ENCODE data around the gene IL13RA1. TPM values are rescaled to one million over a fixed set of nuclear protein-coding genes. Genes with fewer than 3 reads are reported as not detected.

IL13RA1 gene
- total RNA-seq, 1 donor from 2014 or later: 1.1 TPM

GRCh38 chrX:118751950-118752783, 24.8 kb downstream of the IL13RA1 start:
- no peaks in the 10 kb centered on the region for H3K9me3 Mint-ChIP-seq (ENCODE audit: unreplicated experiment)
- no peak for DNase-seq
- H3K27ac Mint-ChIP-seq (ENCODE audit: unreplicated experiment): no peak overlapping the region
- H3K36me3 Mint-ChIP-seq (ENCODE audit: unreplicated experiment): no peaks in the 10 kb centered on the region
- no peak for TF ChIP-seq CTCF (IDR thresholded peaks at IDR 0.05; ENCODE audit: partially characterized antibody, unreplicated experiment)
- H3K4me1 Mint-ChIP-seq (ENCODE audit: low read depth, unreplicated experiment): no peaks in the 10 kb centered on the region
- H3K27me3 Mint-ChIP-seq (ENCODE audit: unreplicated experiment): no peaks in the 10 kb centered on the region
- no peak overlapping the region for H3K4me3 Mint-ChIP-seq (ENCODE audit: unreplicated experiment)

GRCh38 chrX:118755633-118756032, 28.2 kb downstream of the IL13RA1 start:
- Mint-ChIP-seq H3K27ac (ENCODE audit: unreplicated experiment) (no peak overlapping the region), H3K27me3 (ENCODE audit: unreplicated experiment) (peaks cover 2% of the 10 kb centered on the region), H3K4me3 (ENCODE audit: unreplicated experiment) (no peak overlapping the region), H3K36me3 (ENCODE audit: unreplicated experiment) (no peaks in the 10 kb centered on the region), H3K9me3 (ENCODE audit: unreplicated experiment) (no peaks in the 10 kb centered on the region), H3K4me1 (ENCODE audit: low read depth, unreplicated experiment) (no peaks in the 10 kb centered on the region)
- no peak for DNase-seq
- TF ChIP-seq CTCF (IDR thresholded peaks at IDR 0.05; ENCODE audit: partially characterized antibody, unreplicated experiment): no peak

- H3K4me1 Mint-ChIP-seq (ENCODE audit: low read depth, unreplicated experiment): no peaks in the 10 kb centered on the region
- no peaks in the 10 kb centered on the region for H3K36me3 Mint-ChIP-seq (ENCODE audit: unreplicated experiment)
- no peak overlapping the region for H3K4me3 Mint-ChIP-seq (ENCODE audit: unreplicated experiment)
- H3K27me3 Mint-ChIP-seq (ENCODE audit: unreplicated experiment): peaks cover 2% of the 10 kb centered on the region
- H3K27ac Mint-ChIP-seq (ENCODE audit: unreplicated experiment): no peak overlapping the region
- DNase-seq: no peak
- TF ChIP-seq CTCF (IDR thresholded peaks at IDR 0.05; ENCODE audit: partially characterized antibody, unreplicated experiment): no peak
- H3K9me3 Mint-ChIP-seq (ENCODE audit: unreplicated experiment): no peaks in the 10 kb centered on the region
These were observed 28.7 kb downstream of the IL13RA1 start for GRCh38 chrX:118756101-118756500.

- H3K9me3 Mint-ChIP-seq (ENCODE audit: unreplicated experiment): no peaks in the 10 kb centered on the region
- H3K36me3 Mint-ChIP-seq (ENCODE audit: unreplicated experiment): no peaks in the 10 kb centered on the region
- DNase-seq: no peak
- no peak for TF ChIP-seq CTCF (IDR thresholded peaks at IDR 0.05; ENCODE audit: partially characterized antibody, unreplicated experiment)
- H3K27ac Mint-ChIP-seq (ENCODE audit: unreplicated experiment): no peak overlapping the region
- H3K27me3 Mint-ChIP-seq (ENCODE audit: unreplicated experiment): peaks cover 2% of the 10 kb centered on the region
- H3K4me1 Mint-ChIP-seq (ENCODE audit: low read depth, unreplicated experiment): no peaks in the 10 kb centered on the region
- no peak overlapping the region for H3K4me3 Mint-ChIP-seq (ENCODE audit: unreplicated experiment)
These were observed 31.1 kb downstream of the IL13RA1 start for GRCh38 chrX:118758511-118758910.

- no peaks in the 10 kb centered on the region for H3K9me3 Mint-ChIP-seq (ENCODE audit: unreplicated experiment)
These were observed 32.6 kb downstream of the IL13RA1 start for GRCh38 chrX:118760025-118760424.

More at GRCh38 chrX:118760025-118760424, 32.6 kb downstream of the IL13RA1 start:
- Mint-ChIP-seq H3K27ac (ENCODE audit: unreplicated experiment) (no peak overlapping the region), H3K4me3 (ENCODE audit: unreplicated experiment) (no peak overlapping the region), H3K27me3 (ENCODE audit: unreplicated experiment) (peaks cover 2% of the 10 kb centered on the region), H3K36me3 (ENCODE audit: unreplicated experiment) (no peaks in the 10 kb centered on the region), H3K4me1 (ENCODE audit: low read depth, unreplicated experiment) (no peaks in the 10 kb centered on the region)
- no peak for TF ChIP-seq CTCF (IDR thresholded peaks at IDR 0.05; ENCODE audit: partially characterized antibody, unreplicated experiment)
- no peak for DNase-seq
